Posterior vena cava (tissue), 2 donors: ENCODE results near the gene FARS2. TPM values are rescaled to one million over a fixed set of nuclear protein-coding genes. Genes with fewer than 3 reads are reported as not detected.

Experiments used
- DNase-seq: peaks from one replicate; pipeline ENCODE4 v3.0.0-alpha.2; 2020; ENCODE audit warnings: low spot score
- intact Hi-C, 2 donors: fragments of 100-400 bp; cut with DNase I; formaldehyde crosslinking; loops; one replicate each; pipeline versions ENCODE4 v1.14.1 to v1.14.2; 2022 to 2023
- total RNA-seq, 2 donors: library from RNA; stranded (reverse); fragmentation: NEBNext Ultra II Directional; extraction: Animal tissue kit (Norgen Biotek cat#: 25700); gene quantifications; one replicate each; pipeline ENCODE4 v1.2.1, GENCODE V29; 2021
- donor health status: DM: yes; HTN: yes; CAD: no.
- donor health status: DM: yes; HTN: yes; CAD: no.

The FARS2 gene
- total RNA-seq, 2 donors from 2014 or later, result 13.3 to 13.6 TPM

GRCh38 chr6:5351552-5352210 lies 90.4 kb downstream of the FARS2 start:
- intact Hi-C loops, result no loop called here
- no peak for DNase-seq

GRCh38 chr6:5353971-5354370 lies 92.7 kb downstream of the FARS2 start:
- no peak for DNase-seq
- intact Hi-C loops, result no loop called here

GRCh38 chr6:5357486-5357885 lies 96.2 kb downstream of the FARS2 start:
- no peak for DNase-seq
- intact Hi-C loops, result no loop called here

- no peak for DNase-seq
- intact Hi-C loops, result no loop called here
Observed at GRCh38 chr6:5359417-5359816, 98.1 kb downstream of the FARS2 start.

- DNase-seq, result no peak
- intact Hi-C loops, result no loop called here
Observed at GRCh38 chr6:5361396-5361795, 100.1 kb downstream of the FARS2 start.

GRCh38 chr6:5365436-5366195 lies 104.3 kb downstream of the FARS2 start:
- DNase-seq, result no peak
- intact Hi-C loops, result no loop called here

- intact Hi-C loops, result loop anchor here in 1 of 2 donors (1.0 kb wide), 1 partner anchor 12 kb away; no protein-coding TSS in a partner anchor
- DNase-seq, result no peak
Observed at GRCh38 chr6:5366941-5367340, 105.6 kb downstream of the FARS2 start.

- DNase-seq, result no peak
- intact Hi-C loops, result loop anchor here in 1 of 2 donors (1.0 kb wide), 1 partner anchor 12 kb away; no protein-coding TSS in a partner anchor
Observed at GRCh38 chr6:5367510-5367909, 106.2 kb downstream of the FARS2 start.

- intact Hi-C loops, result no loop called here
- no peak for DNase-seq
Observed at GRCh38 chr6:5373430-5373829, 112.1 kb downstream of the FARS2 start.

GRCh38 chr6:5378331-5378730 lies 117.0 kb downstream of the FARS2 start:
- intact Hi-C loops, result no loop called here

GRCh38 chr6:5379647-5380242 lies 118.4 kb downstream of the FARS2 start:
- intact Hi-C loops, result loop anchor here in 1 of 2 donors (10.0 kb wide), 1 partner anchor 235 kb away; no protein-coding TSS in a partner anchor
- no peak for DNase-seq

More at GRCh38 chr6:5378331-5378730, 117.0 kb downstream of the FARS2 start:
- DNase-seq, result no peak

GRCh38 chr6:5383856-5384255 lies 122.5 kb downstream of the FARS2 start:
- no peak for DNase-seq
- intact Hi-C loops, result loop anchor here in 1 of 2 donors (10.0 kb wide), 1 partner anchor 239 kb away; no protein-coding TSS in a partner anchor

- intact Hi-C loops, result loop anchor here in 1 of 2 donors (10.0 kb wide), 1 partner anchor 239 kb away; no protein-coding TSS in a partner anchor
- DNase-seq, result no peak
Observed at GRCh38 chr6:5384276-5384675, 123.0 kb downstream of the FARS2 start.

- DNase-seq, result no peak
- intact Hi-C loops, result loop anchor here in 1 of 2 donors (10.0 kb wide), 1 partner anchor 244 kb away; no protein-coding TSS in a partner anchor
Observed at GRCh38 chr6:5388326-5388725, 127.0 kb downstream of the FARS2 start.

GRCh38 chr6:5389086-5389745 lies 127.9 kb downstream of the FARS2 start:
- intact Hi-C loops, result loop anchor here in 1 of 2 donors (10.0 kb wide), 1 partner anchor 244 kb away; no protein-coding TSS in a partner anchor
- no peak for DNase-seq

- no peak for DNase-seq
- intact Hi-C loops, result no loop called here
Observed at GRCh38 chr6:5390177-5390576, 128.9 kb downstream of the FARS2 start.

- DNase-seq, result no peak
- intact Hi-C loops, result no loop called here
Observed at GRCh38 chr6:5394280-5394679, 133.0 kb downstream of the FARS2 start.

GRCh38 chr6:5395719-5396118 lies 134.4 kb downstream of the FARS2 start:
- intact Hi-C loops, result no loop called here
- no peak for DNase-seq

GRCh38 chr6:5398530-5398929 lies 137.2 kb downstream of the FARS2 start:
- intact Hi-C loops, result no loop called here
- DNase-seq, result no peak
